KMS-11 (cell line): ENCODE measurements around the gene KRT12.
"Not testable (repeated sequence)": the region's sequence is repeated elsewhere in the genome, so short reads cannot be mapped to it uniquely, and the experiment has no call there.

ENCODE experiments used
- H2AFZ ChIP-seq: fragments of 200-600 bp; sonication (generic); 2 replicates; pipeline ENCODE4 v1.6.1; 2016; ENCODE audit warnings: antibody characterized with exemption, mixed run types, low read depth
- H3K27ac ChIP-seq: fragments of 200-600 bp; sonication (generic); 2 replicates; pipeline ENCODE4 v1.6.1; 2016; ENCODE audit warnings: mild to moderate bottlenecking, mixed run types
- H3K27me3 ChIP-seq: fragments of 200-600 bp; sonication (generic); 2 replicates; pipeline ENCODE4 v1.6.1; 2017; ENCODE audit warnings: mild to moderate bottlenecking, low read depth, mixed run types, moderate library complexity; ENCODE audit not compliant: insufficient read depth
- H3K36me3 ChIP-seq: fragments of 200-600 bp; sonication (generic); 2 replicates; pipeline ENCODE4 v1.6.1; 2017; ENCODE audit warnings: mild to moderate bottlenecking, mixed run types; ENCODE audit not compliant: insufficient read depth
- H3K4me1 ChIP-seq: fragments of 200-600 bp; sonication (generic); 2 replicates; pipeline ENCODE4 v1.6.1; 2016; ENCODE audit warnings: mild to moderate bottlenecking, low read depth, mixed run types; ENCODE audit not compliant: poor library complexity, severe bottlenecking
- H3K4me2 ChIP-seq: fragments of 200-600 bp; sonication (generic); 2 replicates; pipeline ENCODE4 v1.7.0; 2016; ENCODE audit warnings: mild to moderate bottlenecking, mixed run types
- H3K4me3 ChIP-seq: fragments of 200-600 bp; sonication (generic); IDR thresholded peaks from 2 replicates; pipeline ENCODE4 v1.6.1; 2017; ENCODE audit warnings: low read depth, low read length, mixed read lengths; ENCODE audit not compliant: insufficient read depth
- H3K79me2 ChIP-seq: fragments of 200-600 bp; sonication (generic); 2 replicates; pipeline ENCODE4 v1.6.1; 2016; ENCODE audit warnings: low read depth, mixed run types; ENCODE audit not compliant: insufficient read depth
- H3K9ac ChIP-seq: fragments of 200-600 bp; sonication (generic); 2 replicates; pipeline ENCODE4 v1.6.1; 2016; ENCODE audit warnings: mild to moderate bottlenecking, mixed run types
- H4K20me1 ChIP-seq: fragments of 200-600 bp; sonication (generic); 2 replicates; pipeline ENCODE4 v1.6.1; 2016; ENCODE audit warnings: mild to moderate bottlenecking, mixed run types; ENCODE audit not compliant: insufficient read depth
- TF ChIP-seq, protein P1 (sequence below): fragments of 200-600 bp; sonication (generic); conservative IDR thresholded peaks from 2 replicates; pipeline ENCODE4 v1.6.1; 2017; ENCODE audit warnings: low read depth, mild to moderate bottlenecking, antibody characterized with exemption, low read length, moderate library complexity, mixed read lengths

The KRT12 gene

DNA sequence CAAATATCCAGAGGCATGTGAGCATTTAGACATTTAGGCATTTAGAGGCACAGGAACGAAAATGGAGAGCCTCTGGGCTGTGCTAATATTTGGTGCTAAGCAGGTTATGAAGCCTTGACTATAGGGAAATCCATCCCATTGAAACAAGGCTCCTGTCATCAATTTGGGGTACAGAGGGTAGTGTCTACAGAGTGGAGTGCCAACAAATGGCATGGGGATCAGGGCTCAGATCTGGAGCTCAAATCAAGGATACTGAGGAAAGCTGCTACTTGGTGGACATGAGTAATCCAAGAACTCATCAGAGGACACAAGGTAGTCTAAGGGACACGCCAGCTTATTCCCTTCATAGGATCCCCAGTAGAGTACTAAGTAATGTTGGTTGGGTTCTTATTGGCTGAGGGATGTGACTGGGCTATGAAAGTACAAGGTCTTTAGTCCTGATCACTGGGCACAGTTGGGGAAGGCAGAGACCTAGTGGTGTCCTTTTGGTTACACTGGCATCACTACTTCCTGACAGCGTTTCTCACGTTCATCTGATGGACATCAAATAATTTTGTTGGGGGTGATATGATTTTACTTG is 49.8 kb downstream of the KRT12 start:
- Histone ChIP-seq H3K4me2 (no peak overlapping the region; the same call in 1 of the 2 replicates), H4K20me1 (no peaks in the 10 kb centered on the region), H3K36me3 (no peaks in the 10 kb centered on the region), H3K27me3 (no peaks in the 10 kb centered on the region), H3K9ac (no peak overlapping the region), H3K79me2 (no peaks in the 10 kb centered on the region), H2AFZ (no peak overlapping the region), H3K4me1 (peaks cover 12% of the 10 kb centered on the region), H3K27ac (no peak overlapping the region), H3K4me3 (no peak overlapping the region)
- TF ChIP-seq, protein P1, sequence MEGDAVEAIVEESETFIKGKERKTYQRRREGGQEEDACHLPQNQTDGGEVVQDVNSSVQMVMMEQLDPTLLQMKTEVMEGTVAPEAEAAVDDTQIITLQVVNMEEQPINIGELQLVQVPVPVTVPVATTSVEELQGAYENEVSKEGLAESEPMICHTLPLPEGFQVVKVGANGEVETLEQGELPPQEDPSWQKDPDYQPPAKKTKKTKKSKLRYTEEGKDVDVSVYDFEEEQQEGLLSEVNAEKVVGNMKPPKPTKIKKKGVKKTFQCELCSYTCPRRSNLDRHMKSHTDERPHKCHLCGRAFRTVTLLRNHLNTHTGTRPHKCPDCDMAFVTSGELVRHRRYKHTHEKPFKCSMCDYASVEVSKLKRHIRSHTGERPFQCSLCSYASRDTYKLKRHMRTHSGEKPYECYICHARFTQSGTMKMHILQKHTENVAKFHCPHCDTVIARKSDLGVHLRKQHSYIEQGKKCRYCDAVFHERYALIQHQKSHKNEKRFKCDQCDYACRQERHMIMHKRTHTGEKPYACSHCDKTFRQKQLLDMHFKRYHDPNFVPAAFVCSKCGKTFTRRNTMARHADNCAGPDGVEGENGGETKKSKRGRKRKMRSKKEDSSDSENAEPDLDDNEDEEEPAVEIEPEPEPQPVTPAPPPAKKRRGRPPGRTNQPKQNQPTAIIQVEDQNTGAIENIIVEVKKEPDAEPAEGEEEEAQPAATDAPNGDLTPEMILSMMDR = no peak

DNA sequence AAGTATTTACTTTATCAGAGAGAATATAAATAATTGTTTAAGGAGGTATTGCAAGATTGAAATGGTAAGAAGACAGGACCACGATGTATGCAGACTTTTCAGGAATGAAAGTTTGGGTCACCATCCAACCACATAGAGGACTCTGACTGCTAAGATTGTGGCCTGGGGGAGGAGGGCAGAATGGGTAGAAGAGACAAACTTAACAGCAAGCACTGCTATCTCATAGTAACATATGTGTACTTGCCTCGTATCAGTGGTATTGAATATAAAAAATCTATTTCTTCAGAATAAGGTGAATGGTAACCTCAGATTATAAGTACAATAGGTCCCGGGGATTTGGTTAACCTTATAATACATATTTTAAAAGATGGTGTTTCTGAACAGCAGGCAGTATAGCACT is 50.5 kb downstream of the KRT12 start:
- Histone ChIP-seq H3K4me3 (no peak overlapping the region), H3K4me1 (peaks cover 12% of the 10 kb centered on the region), H4K20me1 (no peaks in the 10 kb centered on the region), H3K36me3 (no peaks in the 10 kb centered on the region), H3K27me3 (no peaks in the 10 kb centered on the region), H3K79me2 (no peaks in the 10 kb centered on the region), H3K4me2 (no peak overlapping the region), H3K9ac (no peak overlapping the region), H3K27ac (no peak overlapping the region), H2AFZ (no peak overlapping the region)
- TF ChIP-seq, protein P1 = no peak

DNA sequence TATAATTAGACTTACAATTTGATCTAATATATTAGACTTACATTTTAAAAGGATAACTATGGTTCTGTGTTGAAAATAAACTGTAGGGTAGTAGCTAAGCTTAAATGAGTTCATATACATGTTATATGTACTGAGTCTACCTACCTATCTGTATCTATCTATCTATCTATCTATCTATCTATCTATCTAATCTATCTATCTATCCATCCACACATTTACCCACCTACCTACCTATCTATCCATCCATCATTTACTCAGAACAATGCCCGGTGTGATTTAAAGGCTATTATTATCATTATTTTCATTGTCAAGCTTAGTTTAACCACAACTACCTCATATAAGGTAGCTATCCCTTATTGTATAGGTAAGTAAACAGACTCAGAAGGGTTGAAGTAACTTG is 51.6 kb downstream of the KRT12 start:
- Histone ChIP-seq H4K20me1 (no peaks in the 10 kb centered on the region), H3K4me1 (peaks cover 12% of the 10 kb centered on the region), H3K4me3 (no peak overlapping the region), H3K79me2 (no peaks in the 10 kb centered on the region), H2AFZ (no peak overlapping the region), H3K27me3 (no peaks in the 10 kb centered on the region), H3K27ac (no peak overlapping the region), H3K36me3 (no peaks in the 10 kb centered on the region), H3K9ac (no peak overlapping the region), H3K4me2 (no peak overlapping the region)
- TF ChIP-seq, protein P1 = no peak

DNA sequence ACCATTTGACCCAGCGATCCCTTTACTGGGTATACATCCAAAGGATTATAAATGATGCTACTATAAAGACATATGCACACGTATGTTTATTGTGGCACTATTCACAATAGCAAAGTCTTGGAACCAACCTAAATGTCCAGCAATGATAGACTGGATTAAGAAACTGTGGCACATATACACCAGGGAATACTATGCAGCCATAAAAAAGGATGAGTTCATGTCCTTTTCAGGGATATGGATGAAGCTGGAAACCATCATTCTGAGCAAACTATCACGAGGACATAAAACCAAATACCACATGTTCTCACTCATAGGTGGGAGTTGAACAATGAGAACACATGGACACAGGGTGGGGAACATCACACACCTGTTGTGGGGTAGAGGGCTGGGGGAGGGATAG is 52.4 kb downstream of the KRT12 start:
- not testable (repeated sequence) for H3K9ac ChIP-seq, H3K27me3 ChIP-seq, H2AFZ ChIP-seq, H4K20me1 ChIP-seq, H3K36me3 ChIP-seq, H3K79me2 ChIP-seq, H3K27ac ChIP-seq, H3K4me3 ChIP-seq, H3K4me2 ChIP-seq
- peaks cover 11% of the 10 kb centered on the region for H3K4me1 ChIP-seq

- Histone ChIP-seq H3K4me3 (no peak overlapping the region), H3K27ac (no peak overlapping the region), H2AFZ (no peak overlapping the region), H3K4me2 (no peak overlapping the region), H4K20me1 (no peaks in the 10 kb centered on the region), H3K9ac (no peak overlapping the region), H3K27me3 (no peaks in the 10 kb centered on the region), H3K79me2 (no peaks in the 10 kb centered on the region), H3K36me3 (no peaks in the 10 kb centered on the region), H3K4me1 (peaks cover 6% of the 10 kb centered on the region)
- TF ChIP-seq, protein P1 = no peak
Measured at GRCh38 chr17:40813804-40814203, 53.2 kb downstream of the KRT12 start.
